ENCODE results near the gene AARS1.

DNA sequence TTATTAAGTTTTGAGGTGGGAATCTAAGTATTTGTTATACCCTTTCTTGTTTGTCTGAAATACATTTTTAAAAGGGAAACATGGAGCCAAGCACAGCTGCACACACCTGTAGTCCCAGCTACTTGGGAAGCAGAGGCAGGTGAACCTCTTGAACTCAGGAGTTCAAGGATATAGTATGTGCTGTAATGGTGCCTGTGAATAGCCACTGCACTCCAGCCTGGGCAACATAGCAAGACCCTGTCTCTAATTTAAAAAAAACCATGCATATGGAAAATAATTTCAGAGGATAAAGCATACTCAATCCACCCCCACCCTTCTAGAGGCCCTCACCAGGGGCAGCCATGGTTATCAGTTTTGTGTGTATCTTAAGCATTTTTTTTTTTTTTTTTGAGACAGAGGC, 6.3 kb upstream of the AARS1 start:
- TF ChIP-seq, protein P1, sequence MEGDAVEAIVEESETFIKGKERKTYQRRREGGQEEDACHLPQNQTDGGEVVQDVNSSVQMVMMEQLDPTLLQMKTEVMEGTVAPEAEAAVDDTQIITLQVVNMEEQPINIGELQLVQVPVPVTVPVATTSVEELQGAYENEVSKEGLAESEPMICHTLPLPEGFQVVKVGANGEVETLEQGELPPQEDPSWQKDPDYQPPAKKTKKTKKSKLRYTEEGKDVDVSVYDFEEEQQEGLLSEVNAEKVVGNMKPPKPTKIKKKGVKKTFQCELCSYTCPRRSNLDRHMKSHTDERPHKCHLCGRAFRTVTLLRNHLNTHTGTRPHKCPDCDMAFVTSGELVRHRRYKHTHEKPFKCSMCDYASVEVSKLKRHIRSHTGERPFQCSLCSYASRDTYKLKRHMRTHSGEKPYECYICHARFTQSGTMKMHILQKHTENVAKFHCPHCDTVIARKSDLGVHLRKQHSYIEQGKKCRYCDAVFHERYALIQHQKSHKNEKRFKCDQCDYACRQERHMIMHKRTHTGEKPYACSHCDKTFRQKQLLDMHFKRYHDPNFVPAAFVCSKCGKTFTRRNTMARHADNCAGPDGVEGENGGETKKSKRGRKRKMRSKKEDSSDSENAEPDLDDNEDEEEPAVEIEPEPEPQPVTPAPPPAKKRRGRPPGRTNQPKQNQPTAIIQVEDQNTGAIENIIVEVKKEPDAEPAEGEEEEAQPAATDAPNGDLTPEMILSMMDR (IDR thresholded peaks at IDR 0.05), result no peak
- no peak for TF ChIP-seq POLR2A (IDR thresholded peaks at IDR 0.05)
